ENCODE data around the gene BUB1B. TPM values are rescaled to one million over a fixed set of nuclear protein-coding genes. Genes with fewer than 3 reads are reported as not detected.
"Not testable (repeated sequence)": the region's sequence is repeated elsewhere in the genome, so short reads cannot be mapped to it uniquely, and the experiment has no call there.

The BUB1B gene
- total RNA-seq, 4 donors from 2014 or later = 0.13 to 2.4 (median 0.95) TPM

- H3K4me1 ChIP-seq = no peaks in the 10 kb centered on the region
- H3K27me3 ChIP-seq = no peaks in the 10 kb centered on the region
- 97% methylated on average over 4 of the region's 4 CpGs; no CpG with 5 or more reads in 1 of the 2 donors for WGBS, 2 donors (ENCODE audit: low coverage in 1 of 2)
- H3K9me3 ChIP-seq = no peaks in the 10 kb centered on the region
- no peak for ATAC-seq
- H3K27ac ChIP-seq = no peak overlapping the region
- TF ChIP-seq POLR2A (IDR thresholded peaks at IDR 0.05) (no peak), EP300 (IDR thresholded peaks at IDR 0.05) (no peak), POLR2AphosphoS5 (IDR thresholded peaks at IDR 0.05) (no peak), CTCF (IDR thresholded peaks at IDR 0.05) (no peak)
- H3K4me3 ChIP-seq = no peak overlapping the region
- no peaks in the 10 kb centered on the region for H3K36me3 ChIP-seq
Measured at GRCh38 chr15:40151991-40152390, 8.9 kb upstream of the BUB1B start.

- not testable (repeated sequence) for H3K27me3 ChIP-seq, ATAC-seq, H3K4me3 ChIP-seq, H3K36me3 ChIP-seq, H3K4me1 ChIP-seq, H3K27ac ChIP-seq, H3K9me3 ChIP-seq
- WGBS, 2 donors (ENCODE audit: low coverage in 1 of 2) = no CpG with 5 or more reads among the region's 1 CpG
Measured at GRCh38 chr15:40154821-40155220, 6.0 kb upstream of the BUB1B start.

- TF ChIP-seq POLR2A (IDR thresholded peaks at IDR 0.05) = no peak
- TF ChIP-seq CTCF (IDR thresholded peaks at IDR 0.05) = no peak
- no peak for TF ChIP-seq EP300 (IDR thresholded peaks at IDR 0.05)
- no peak for TF ChIP-seq POLR2AphosphoS5 (IDR thresholded peaks at IDR 0.05)
- H3K4me3 ChIP-seq = no peak overlapping the region
- no peaks in the 10 kb centered on the region for H3K36me3 ChIP-seq
- 44 to 86% methylated on average over 1 to 2 of the region's 5 CpGs for WGBS, 2 donors (ENCODE audit: low coverage in 1 of 2)
- peaks cover 0 to under 1% (median 0%) of the 10 kb centered on the region in 3 donors for H3K4me1 ChIP-seq
- H3K27ac ChIP-seq = no peak overlapping the region
- no peaks in the 10 kb centered on the region for H3K9me3 ChIP-seq
- H3K27me3 ChIP-seq = no peaks in the 10 kb centered on the region
- ATAC-seq = no peak
Measured at GRCh38 chr15:40155270-40155910, 5.5 kb upstream of the BUB1B start.

GRCh38 chr15:40157778-40158447, 3.0 kb upstream of the BUB1B start:
- TF ChIP-seq EP300 (IDR thresholded peaks at IDR 0.05) (no peak), CTCF (IDR thresholded peaks at IDR 0.05) (no peak), POLR2AphosphoS5 (IDR thresholded peaks at IDR 0.05) (no peak), POLR2A (IDR thresholded peaks at IDR 0.05) (no peak)
- Histone ChIP-seq H3K36me3 (no peaks in the 10 kb centered on the region), H3K9me3 (no peaks in the 10 kb centered on the region), H3K4me3 (no peak overlapping the region), H3K27ac (no peak overlapping the region), H3K27me3 (no peaks in the 10 kb centered on the region), H3K4me1 (peaks cover 0 to 11% (median 0%) of the 10 kb centered on the region in 3 donors)
- 78 to 80% methylated on average over 2 to 4 of the region's 7 CpGs for WGBS, 2 donors (ENCODE audit: low coverage in 1 of 2)
- no peak for ATAC-seq

- TF ChIP-seq POLR2A (IDR thresholded peaks at IDR 0.05) (no peak), CTCF (IDR thresholded peaks at IDR 0.05) (no peak), EP300 (IDR thresholded peaks at IDR 0.05) (no peak), POLR2AphosphoS5 (IDR thresholded peaks at IDR 0.05) (no peak)
- no CpG with 5 or more reads among the region's 3 CpGs for WGBS, 2 donors (ENCODE audit: low coverage in 1 of 2)
- ATAC-seq = no peak
Measured at GRCh38 chr15:40160021-40160420, 848 bp upstream of the BUB1B start.

More at GRCh38 chr15:40160021-40160420, 848 bp upstream of the BUB1B start:
- no peaks in the 10 kb centered on the region for H3K9me3 ChIP-seq
- no peak overlapping the region for H3K4me3 ChIP-seq
- H3K4me1 ChIP-seq = peaks cover 0 to 11% (median 0%) of the 10 kb centered on the region in 3 donors
- no peak overlapping the region for H3K27ac ChIP-seq
- no peaks in the 10 kb centered on the region for H3K36me3 ChIP-seq
- no peaks in the 10 kb centered on the region for H3K27me3 ChIP-seq
